Naive thymus-derived CD4-positive, alpha-beta T cell (primary cell): ENCODE data around the gene ZNF621. TPM values are rescaled to one million over a fixed set of nuclear protein-coding genes. Genes with fewer than 3 reads are reported as not detected.

ENCODE experiments used
- ATAC-seq: fragments of 150-1000 bp; cut with Tn5 transposase; 2 replicates; pipeline ENCODE4 v1.10.0; 2021; ENCODE audit warnings: mild to moderate bottlenecking, moderate library complexity
- CTCF ChIA-PET: fragments of 350-600 bp; sonication (Branson Sonifier 250); formaldehyde crosslinking; loops from one replicate; lab custom pipeline; 2021; ENCODE audit warnings: antibody characterized with exemption; lab: Charles Lee
- POLR2A ChIA-PET: fragments of 350-600 bp; sonication (Branson Sonifier 250); formaldehyde crosslinking; loops from one replicate; lab custom pipeline; 2021; ENCODE audit warnings: antibody characterized with exemption, inconsistent platforms; lab: Charles Lee
- DNase-seq, 9 donors: peaks; one replicate each; pipeline versions ENCODE4 v3.0.0 to v3.0.0-alpha.2; 2020 to 2022; ENCODE audit warnings: mixed read lengths in 1 of 9
- H3K27ac ChIP-seq: one replicate; pipeline ENCODE4 v1.7.0; 2013; ENCODE audit warnings: mild to moderate bottlenecking, low read depth, low read length, moderate library complexity
- H3K27me3 ChIP-seq, 2 donors: one replicate each; pipeline ENCODE4 v1.7.0; 2013; ENCODE audit warnings: low read length in 2 of 2, mild to moderate bottlenecking in 2 of 2, moderate library complexity in 2 of 2; ENCODE audit not compliant: control insufficient read depth in 2 of 2, insufficient read depth in 2 of 2
- H3K36me3 ChIP-seq, 3 experiments: 1 replicate in 2 of 3; 2 replicates in 1 of 3; pipeline ENCODE4 v1.7.0; 2013; ENCODE audit warnings: low read length in 3 of 3, mild to moderate bottlenecking in 3 of 3, moderate library complexity in 1 of 3; ENCODE audit not compliant: insufficient read depth in 3 of 3, control insufficient read depth in 2 of 3
- H3K4me1 ChIP-seq, 2 donors: one replicate each; pipeline ENCODE4 v1.7.0; 2013; ENCODE audit warnings: low read length in 2 of 2, mild to moderate bottlenecking in 2 of 2, moderate library complexity in 1 of 2; ENCODE audit not compliant: control insufficient read depth in 2 of 2, insufficient read depth in 2 of 2
- H3K4me3 ChIP-seq: 2 replicates; pipeline ENCODE4 v1.7.0; 2013; ENCODE audit warnings: mild to moderate bottlenecking, low read length
- H3K9me3 ChIP-seq, 3 experiments: 1 replicate in 2 of 3; 2 replicates in 1 of 3; pipeline ENCODE4 v1.7.0; 2013; ENCODE audit warnings: low read length in 3 of 3; ENCODE audit not compliant: control insufficient read depth in 2 of 3
- H3K27ac Mint-ChIP-seq, 9 donors: one replicate each; pipeline ENCODE4 v1.8.0; 2020 to 2022; ENCODE audit warnings: mixed read lengths in 9 of 9, mild to moderate bottlenecking in 8 of 9, moderate library complexity in 5 of 9, inconsistent platforms in 2 of 9
- H3K27me3 Mint-ChIP-seq, 5 donors: one replicate each; pipeline ENCODE4 v1.8.0; 2021 to 2022; ENCODE audit warnings: mixed read lengths in 5 of 5, mild to moderate bottlenecking in 1 of 5
- H3K36me3 Mint-ChIP-seq, 5 donors: one replicate each; pipeline ENCODE4 v1.8.0; 2020 to 2022; ENCODE audit warnings: mixed read lengths in 5 of 5, mild to moderate bottlenecking in 3 of 5, inconsistent platforms in 1 of 5
- H3K4me1 Mint-ChIP-seq, 7 donors: one replicate each; pipeline ENCODE4 v1.8.0; 2020 to 2022; ENCODE audit warnings: mixed read lengths in 7 of 7, mild to moderate bottlenecking in 3 of 7, inconsistent platforms in 1 of 7
- H3K4me3 Mint-ChIP-seq, 10 donors: one replicate each; pipeline ENCODE4 v1.8.0; 2020 to 2022; ENCODE audit warnings: mild to moderate bottlenecking in 10 of 10, mixed read lengths in 10 of 10, moderate library complexity in 6 of 10, inconsistent platforms in 2 of 10
- H3K9me3 Mint-ChIP-seq, 11 donors: one replicate each; pipeline ENCODE4 v1.8.0; 2020 to 2022; ENCODE audit warnings: mixed read lengths in 11 of 11, mild to moderate bottlenecking in 4 of 11, inconsistent platforms in 1 of 11, moderate library complexity in 1 of 11
- intact Hi-C, 2 donors: fragments of 100-400 bp; cut with micrococcal nuclease; formaldehyde crosslinking; loops; one replicate each; pipeline ENCODE4 v1.15.1; 2023
- polyA plus RNA-seq, 2 donors: library from polyadenylated mRNA; unstranded; fragments of 300-500 nt; fragmentation: Illumina TruSeq; gene quantifications; one replicate each; pipeline ENCODE4 v1.2.3, GENCODE V29; 2021
- total RNA-seq, 6 experiments: library from RNA in 5 of 6; stranded (reverse) in 5 of 6; gene quantifications; 1 replicate in 5 of 6; 2 replicates in 1 of 6; pipeline ENCODE4 v1.2.3 and lab custom pipeline; 2021 to 2026

The ZNF621 gene
- total and polyA plus RNA-seq, 7 experiments from 2014 or later = 2.8 to 26.9 (median 19.7) TPM

GRCh38 chr3:40576396-40576795 is 51.6 kb downstream of the ZNF621 start:
- no peaks in the 10 kb centered on the region for H3K36me3 Mint-ChIP-seq
- Histone ChIP-seq H3K9me3 (no peaks in the 10 kb centered on the region), H3K4me3 (no peak overlapping the region), H3K27me3 (no peaks in the 10 kb centered on the region), H3K4me1 (no peaks in the 10 kb centered on the region), H3K36me3 (no peaks in the 10 kb centered on the region), H3K27ac (no peak overlapping the region)
- ATAC-seq = no peak
- H3K4me3 Mint-ChIP-seq = no peak overlapping the region
- H3K4me1 Mint-ChIP-seq = no peaks in the 10 kb centered on the region
- no peaks in the 10 kb centered on the region for H3K9me3 Mint-ChIP-seq
- H3K27me3 Mint-ChIP-seq = peaks cover 4 to 26% (median 9%) of the 10 kb centered on the region in 5 donors
- H3K27ac Mint-ChIP-seq = no peak overlapping the region
- intact Hi-C loops = no loop called here
- no peak for DNase-seq
- POLR2A ChIA-PET = no interaction called here
- CTCF ChIA-PET = interaction anchor here (0.7 kb wide), 1 partner anchor 1299 kb away, joined by 3 read pairs; no protein-coding TSS in a partner anchor

- Histone ChIP-seq H3K9me3 (no peaks in the 10 kb centered on the region), H3K27me3 (no peaks in the 10 kb centered on the region), H3K27ac (no peak overlapping the region), H3K4me1 (no peaks in the 10 kb centered on the region), H3K4me3 (no peak overlapping the region), H3K36me3 (no peaks in the 10 kb centered on the region)
- CTCF ChIA-PET = interaction anchor here (0.6 to 3.5 kb wide), 7 partner anchors 13 to 1519 kb away, joined by 3 to 25 read pairs (median 4); no protein-coding TSS in a partner anchor
- no peak overlapping the region for H3K4me3 Mint-ChIP-seq
- no peaks in the 10 kb centered on the region for H3K9me3 Mint-ChIP-seq
- no peaks in the 10 kb centered on the region for H3K36me3 Mint-ChIP-seq
- peak overlapping the region in 1 of 9 donors; percentile 5 for H3K27ac Mint-ChIP-seq
- peak; percentile 18 to 61 (median 51) for DNase-seq
- H3K4me1 Mint-ChIP-seq = no peaks in the 10 kb centered on the region
- ATAC-seq = peak; percentile 72
- H3K27me3 Mint-ChIP-seq = peaks cover 0 to 9% (median 4%) of the 10 kb centered on the region in 5 donors
- POLR2A ChIA-PET = no interaction called here
- intact Hi-C loops = loop anchor here (1.0 to 10.0 kb wide), 7 partner anchors 244 to 1977 kb away; no protein-coding TSS in a partner anchor
Observed at GRCh38 chr3:40580494-40581091, 55.8 kb downstream of the ZNF621 start.

- POLR2A ChIA-PET = no interaction called here
Observed at GRCh38 chr3:40581166-40581565, 56.4 kb downstream of the ZNF621 start.

GRCh38 chr3:40582401-40583027 is 57.8 kb downstream of the ZNF621 start:
- intact Hi-C loops = loop anchor here (5.0 to 10.0 kb wide), 4 partner anchors 242 to 1975 kb away; no protein-coding TSS in a partner anchor

More at GRCh38 chr3:40581166-40581565, 56.4 kb downstream of the ZNF621 start:
- CTCF ChIA-PET = interaction anchor here (1.2 to 3.5 kb wide), 4 partner anchors 13 to 1301 kb away, joined by 3 to 25 read pairs (median 6); no protein-coding TSS in a partner anchor
- Mint-ChIP-seq H3K4me3 (no peak overlapping the region), H3K27me3 (peaks cover 0 to 10% (median 4%) of the 10 kb centered on the region in 5 donors), H3K27ac (no peak overlapping the region), H3K36me3 (no peaks in the 10 kb centered on the region), H3K9me3 (no peaks in the 10 kb centered on the region), H3K4me1 (no peaks in the 10 kb centered on the region)
- Histone ChIP-seq H3K4me3 (no peak overlapping the region), H3K27ac (no peak overlapping the region), H3K4me1 (no peaks in the 10 kb centered on the region), H3K36me3 (no peaks in the 10 kb centered on the region), H3K9me3 (no peaks in the 10 kb centered on the region), H3K27me3 (no peaks in the 10 kb centered on the region)
- DNase-seq (no peak), ATAC-seq (no peak)
- intact Hi-C loops = loop anchor here (5.0 to 10.0 kb wide), 4 partner anchors 244 to 1976 kb away; no protein-coding TSS in a partner anchor

GRCh38 chr3:40583691-40584090 is 58.9 kb downstream of the ZNF621 start:
- DNase-seq (no peak), ATAC-seq (no peak)
- Histone ChIP-seq H3K36me3 (no peaks in the 10 kb centered on the region), H3K27me3 (no peaks in the 10 kb centered on the region), H3K9me3 (no peaks in the 10 kb centered on the region), H3K4me3 (no peak overlapping the region), H3K27ac (no peak overlapping the region), H3K4me1 (no peaks in the 10 kb centered on the region)
- Mint-ChIP-seq H3K4me3 (no peak overlapping the region), H3K27ac (no peak overlapping the region), H3K4me1 (no peaks in the 10 kb centered on the region), H3K36me3 (no peaks in the 10 kb centered on the region), H3K9me3 (no peaks in the 10 kb centered on the region), H3K27me3 (peaks cover 0 to 7% (median 4%) of the 10 kb centered on the region in 5 donors)
- ChIA-PET CTCF (interaction anchor here (0.8 to 6.9 kb wide), 5 partner anchors 25 to 1298 kb away, joined by 3 to 59 read pairs (median 3); no protein-coding TSS in a partner anchor), POLR2A (no interaction called here)
- intact Hi-C loops = loop anchor here (1.0 to 10.0 kb wide), 7 partner anchors 241 to 1974 kb away; no protein-coding TSS in a partner anchor

More at GRCh38 chr3:40582401-40583027, 57.8 kb downstream of the ZNF621 start:
- no peak overlapping the region for H3K27ac ChIP-seq
- no peaks in the 10 kb centered on the region for H3K9me3 ChIP-seq
- Mint-ChIP-seq H3K9me3 (no peaks in the 10 kb centered on the region), H3K4me1 (no peaks in the 10 kb centered on the region), H3K4me3 (no peak overlapping the region), H3K27ac (no peak overlapping the region), H3K27me3 (peaks cover 0 to 6% (median 4%) of the 10 kb centered on the region in 5 donors), H3K36me3 (no peaks in the 10 kb centered on the region)
- H3K4me3 ChIP-seq = no peak overlapping the region
- ATAC-seq (no peak), DNase-seq (no peak)
- ChIA-PET POLR2A (no interaction called here), CTCF (interaction anchor here (0.7 to 6.9 kb wide), 4 partner anchors 10 to 1517 kb away, joined by 3 to 59 read pairs (median 4); no protein-coding TSS in a partner anchor)
- no peaks in the 10 kb centered on the region for H3K36me3 ChIP-seq
- no peaks in the 10 kb centered on the region for H3K27me3 ChIP-seq
- no peaks in the 10 kb centered on the region for H3K4me1 ChIP-seq

- DNase-seq = peak; percentile 19 to 80 (median 60)
- no peaks in the 10 kb centered on the region for H3K27me3 ChIP-seq
- peak; percentile 84 for ATAC-seq
- H3K36me3 ChIP-seq = no peaks in the 10 kb centered on the region
- ChIA-PET POLR2A (no interaction called here), CTCF (interaction anchor here (0.5 to 6.9 kb wide), 10 partner anchors 24 to 1515 kb away, joined by 3 to 59 read pairs (median 3); no protein-coding TSS in a partner anchor)
- Mint-ChIP-seq H3K4me1 (no peaks in the 10 kb centered on the region), H3K27me3 (peaks cover 3 to 10% (median 4%) of the 10 kb centered on the region in 5 donors), H3K27ac (peak overlapping the region in 1 of 9 donors; percentile 70), H3K4me3 (no peak overlapping the region), H3K36me3 (no peaks in the 10 kb centered on the region), H3K9me3 (no peaks in the 10 kb centered on the region)
- intact Hi-C loops = loop anchor here (1.0 to 10.0 kb wide), 7 partner anchors 240 to 1973 kb away; no protein-coding TSS in a partner anchor
- no peak overlapping the region for H3K27ac ChIP-seq
- no peak overlapping the region for H3K4me3 ChIP-seq
- H3K4me1 ChIP-seq = no peaks in the 10 kb centered on the region
- no peaks in the 10 kb centered on the region for H3K9me3 ChIP-seq
Observed at GRCh38 chr3:40584625-40585189, 59.9 kb downstream of the ZNF621 start.
